NCI-H187 treated with DMSO at 0.1 percent for 48 hours (cell line): ENCODE data around the gene DLX4.

ENCODE experiments used
- DNase-seq: peaks from one replicate; lab custom pipeline; 2025; lab: John Stamatoyannopoulos, UW

DLX4 gene

GRCh38 chr17:49987290-49987585 is 18.2 kb downstream of the DLX4 start:
- DNase-seq = no peak

GRCh38 chr17:49987681-49988441 is 18.9 kb downstream of the DLX4 start:
- peak; percentile 37 for DNase-seq

- no peak for DNase-seq
Observed at GRCh38 chr17:49989518-49989880, 20.5 kb downstream of the DLX4 start.

DNA sequence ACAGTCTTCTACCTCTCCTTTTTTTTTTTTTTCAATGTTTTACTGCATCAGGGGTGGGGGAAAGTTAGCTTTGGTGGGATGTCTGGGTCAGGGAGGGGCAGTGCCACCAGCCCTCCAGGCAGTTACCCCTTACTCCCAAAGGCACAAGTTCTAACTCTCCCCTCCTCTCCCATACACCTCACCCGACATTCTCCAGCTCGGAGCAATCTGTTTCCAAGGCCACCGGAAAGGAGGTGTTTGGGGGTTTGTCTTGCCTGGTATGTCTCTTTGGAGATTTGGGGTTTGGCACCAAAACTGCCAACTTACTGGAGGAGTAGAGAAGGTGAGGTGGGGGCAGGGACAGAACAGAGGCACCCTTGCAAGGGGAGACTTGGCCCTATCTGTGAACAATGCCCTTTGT is 21.3 kb downstream of the DLX4 start:
- no peak for DNase-seq

- no peak for DNase-seq
Observed at GRCh38 chr17:49990921-49991320, 21.9 kb downstream of the DLX4 start.

DNA sequence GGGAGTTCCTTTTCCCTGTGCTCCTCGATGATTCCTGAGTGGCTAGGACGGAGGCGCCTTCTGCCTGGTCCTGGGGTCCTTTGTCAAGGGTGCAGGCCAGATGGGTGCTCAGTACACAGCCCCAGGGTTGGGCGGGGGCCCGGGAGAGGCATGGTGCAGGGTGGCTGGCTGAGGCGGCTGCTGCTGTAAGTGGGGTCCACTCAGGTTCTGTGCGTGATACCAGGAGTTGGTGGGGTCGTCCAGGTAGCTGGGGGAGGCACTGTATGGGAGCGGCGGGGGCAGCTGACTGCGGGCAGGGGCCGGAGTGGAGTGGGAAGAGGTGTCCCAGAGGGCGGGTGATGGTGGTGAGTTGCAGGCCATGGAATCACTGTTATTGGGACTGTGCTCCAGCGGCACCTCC is 22.4 kb downstream of the DLX4 start:
- DNase-seq = no peak

GRCh38 chr17:49992191-49992932 is 23.4 kb downstream of the DLX4 start:
- DNase-seq = no peak

DNA sequence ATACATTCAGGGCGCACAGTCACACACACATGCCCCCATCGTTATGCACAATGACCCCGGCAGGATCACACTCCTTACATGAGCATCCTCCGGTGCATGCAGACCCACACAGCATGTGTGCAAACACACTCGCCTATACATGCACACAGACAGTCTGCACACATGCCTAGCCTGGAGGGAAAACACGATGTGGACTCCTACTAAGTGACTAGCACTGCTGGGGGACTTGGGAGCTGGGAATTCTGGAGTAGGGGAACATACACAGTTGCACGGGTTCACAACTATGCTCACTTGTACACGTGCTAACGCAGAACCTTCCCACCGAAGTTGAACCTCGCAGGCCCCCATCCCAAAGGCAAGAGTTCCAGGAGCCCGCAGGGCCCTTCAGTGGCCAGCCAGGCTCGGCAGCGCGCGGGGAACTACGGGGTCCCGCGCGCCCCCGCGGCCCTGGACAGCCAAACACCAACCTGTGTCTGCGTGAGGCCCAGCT is 24.0 kb downstream of the DLX4 start:
- DNase-seq = no peak

- DNase-seq = no peak
Observed at GRCh38 chr17:49993423-49994060, 24.6 kb downstream of the DLX4 start.

GRCh38 chr17:49994085-49995054 is 25.4 kb downstream of the DLX4 start:
- DNase-seq = no peak

GRCh38 chr17:49995055-49995738 is 26.2 kb downstream of the DLX4 start, which contains the start of gene DLX3:
Gene DLX3 (minus strand): TSS chr17:49995224. CDS start chr17:49994998, 226 bp downstream.
- DNase-seq = no peak

- no peak for DNase-seq
Observed at GRCh38 chr17:49996121-49996494, 27.1 kb downstream of the DLX4 start.

GRCh38 chr17:49996495-49997300 is 27.7 kb downstream of the DLX4 start:
- DNase-seq = no peak

DNA sequence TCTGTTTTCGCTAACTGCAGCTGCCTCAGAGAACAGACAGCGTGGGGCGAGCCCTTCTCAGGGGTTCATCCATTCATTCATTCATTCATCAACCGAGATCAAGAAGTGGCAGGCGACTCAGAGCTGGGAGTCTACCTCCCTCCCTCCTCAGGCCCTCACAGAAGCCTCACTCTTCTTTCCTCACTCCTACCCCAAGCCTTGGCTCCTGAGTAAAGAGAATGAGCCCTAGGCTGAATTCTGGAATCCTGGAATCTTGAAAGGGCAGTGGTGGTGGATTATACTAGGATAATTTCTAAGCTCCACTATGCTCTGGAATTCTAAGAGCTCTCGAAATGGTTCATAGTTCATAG is 28.3 kb downstream of the DLX4 start:
- no peak for DNase-seq

DNA sequence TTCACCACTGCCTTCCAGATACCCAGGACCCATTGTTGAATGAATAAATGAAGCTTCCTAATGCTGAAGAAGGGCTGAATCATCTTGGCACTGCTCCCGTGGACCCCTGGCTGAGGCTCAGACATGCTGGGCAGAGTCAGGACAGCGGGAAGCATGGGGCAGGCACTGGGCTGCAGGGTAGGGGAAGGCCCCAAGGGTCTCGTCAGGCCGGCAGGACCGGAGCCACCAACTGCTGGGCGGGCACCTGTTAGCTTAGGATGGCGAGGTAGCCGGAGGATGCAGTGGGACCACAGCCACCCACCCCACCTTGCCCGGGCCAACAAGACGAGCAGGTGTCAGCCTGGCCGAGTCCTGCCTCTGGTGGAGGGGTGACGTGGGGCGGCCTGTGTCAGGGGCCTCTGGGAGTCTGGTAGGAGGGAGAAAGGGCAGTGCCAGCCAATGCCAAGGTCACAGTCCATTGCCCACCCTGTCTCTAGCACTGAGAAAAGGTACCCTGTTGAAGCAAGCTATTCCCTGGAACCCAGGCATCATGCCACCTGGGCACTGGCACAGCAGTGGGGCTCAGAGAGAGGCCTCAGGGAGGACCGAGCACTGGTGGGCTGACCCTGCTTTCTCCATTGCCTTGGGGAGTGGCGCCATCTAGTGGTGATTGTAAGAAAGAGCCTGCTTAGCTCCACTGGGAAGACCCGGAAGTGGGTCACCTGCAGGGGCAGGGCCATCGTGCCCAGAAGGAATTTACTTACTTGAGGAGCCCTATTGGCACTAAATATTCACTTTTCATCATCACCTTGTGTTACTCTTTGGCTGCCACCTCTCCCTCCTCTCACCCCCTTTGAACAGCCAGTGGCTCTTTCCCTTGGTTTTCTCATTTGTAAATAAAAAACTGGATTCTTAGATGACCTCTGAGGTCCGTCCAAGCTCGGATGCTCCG is 29.0 kb downstream of the DLX4 start:
- peak; percentile 63 for DNase-seq

DNA sequence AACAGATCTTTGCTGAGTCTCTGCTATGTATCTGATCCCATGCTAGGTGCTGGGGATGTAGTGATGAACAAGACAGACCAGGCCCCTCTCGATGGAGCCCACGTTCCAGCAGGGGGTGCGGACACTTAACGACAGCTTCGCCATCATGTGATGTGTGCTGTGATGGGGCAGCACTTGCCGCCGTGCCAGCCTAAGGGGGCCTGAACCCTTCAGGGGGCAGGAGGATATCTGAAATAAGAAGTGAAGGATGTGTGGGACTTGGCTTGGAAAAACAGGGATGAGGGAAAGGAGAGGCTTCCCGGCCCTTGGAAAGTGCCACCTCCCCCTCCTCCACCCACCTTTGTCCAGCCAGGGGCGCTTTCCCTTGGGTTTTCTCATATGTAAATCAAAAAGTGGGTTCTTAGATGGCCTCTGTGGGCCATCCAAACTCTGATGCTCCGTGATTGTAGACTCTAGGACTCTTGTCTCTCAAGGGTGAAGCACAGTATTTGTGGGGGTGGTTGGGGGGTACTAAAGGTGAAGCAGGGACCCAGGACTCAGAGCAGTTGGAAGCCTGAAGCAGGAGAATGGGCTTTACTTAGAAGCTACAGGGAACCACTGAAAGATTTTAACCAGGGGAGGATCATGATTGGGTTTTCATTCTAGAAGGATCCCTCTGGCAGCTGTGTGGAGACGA is 30.0 kb downstream of the DLX4 start:
- no peak for DNase-seq

GRCh38 chr17:50003911-50004310 is 34.9 kb downstream of the DLX4 start:
- DNase-seq = no peak

GRCh38 chr17:50009282-50009681 is 40.3 kb downstream of the DLX4 start:
- DNase-seq = no peak

- no peak for DNase-seq
Observed at GRCh38 chr17:50013079-50013478, 44.1 kb downstream of the DLX4 start.
